ENCODE results near the gene CCNG2.

CCNG2 gene

DNA sequence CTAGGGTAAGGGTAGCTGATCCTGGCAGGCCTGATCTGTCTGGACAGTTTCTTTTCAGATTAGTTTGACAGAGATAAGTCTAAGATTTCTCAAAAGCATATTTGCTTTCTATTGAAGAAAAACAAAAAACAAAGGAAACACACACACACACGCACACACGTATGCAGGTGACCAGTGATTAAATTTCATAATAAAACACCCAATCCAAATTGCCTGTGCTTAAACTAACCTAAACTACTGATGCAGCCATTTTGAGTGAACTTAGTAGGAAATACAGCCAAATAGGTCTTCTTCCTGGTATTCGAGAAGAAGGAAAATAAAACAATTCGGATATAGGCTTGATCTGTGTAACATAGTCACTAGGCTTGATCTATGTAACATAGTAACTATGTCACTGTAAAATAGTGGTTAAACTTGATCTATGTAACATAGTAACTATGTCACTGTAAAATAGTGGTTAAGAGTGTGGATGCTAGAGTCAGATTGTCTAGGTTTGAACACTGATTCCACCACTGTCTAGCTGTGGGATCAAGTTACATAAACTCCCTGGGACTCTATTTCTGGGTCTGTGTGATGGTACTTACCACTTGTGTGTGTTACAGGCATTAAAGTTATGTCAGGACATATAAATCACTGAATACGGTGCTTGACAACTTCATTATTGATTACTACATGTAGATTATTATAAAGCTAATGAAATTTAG is 9.8 kb upstream of the CCNG2 start:
- DNase-seq = no peak

DNA sequence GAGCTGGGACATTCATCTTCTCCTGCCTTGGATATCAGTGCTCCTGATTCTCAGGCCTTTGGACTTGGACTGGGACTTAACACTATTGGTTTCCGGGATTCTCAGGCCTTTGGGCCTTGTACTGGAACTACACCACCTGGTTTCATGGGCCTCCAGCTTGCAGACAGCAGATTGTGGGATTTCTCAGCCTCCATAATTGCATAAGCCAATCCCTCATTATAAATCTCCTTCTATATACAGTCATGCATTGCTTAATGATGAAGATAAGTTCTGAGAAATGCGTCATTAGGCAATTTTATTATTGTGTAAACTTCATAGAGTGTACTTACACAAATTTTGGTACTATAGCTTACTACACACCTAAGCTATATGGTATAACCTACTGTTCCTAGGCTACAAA is 8.9 kb upstream of the CCNG2 start:
- DNase-seq = no peak

DNA sequence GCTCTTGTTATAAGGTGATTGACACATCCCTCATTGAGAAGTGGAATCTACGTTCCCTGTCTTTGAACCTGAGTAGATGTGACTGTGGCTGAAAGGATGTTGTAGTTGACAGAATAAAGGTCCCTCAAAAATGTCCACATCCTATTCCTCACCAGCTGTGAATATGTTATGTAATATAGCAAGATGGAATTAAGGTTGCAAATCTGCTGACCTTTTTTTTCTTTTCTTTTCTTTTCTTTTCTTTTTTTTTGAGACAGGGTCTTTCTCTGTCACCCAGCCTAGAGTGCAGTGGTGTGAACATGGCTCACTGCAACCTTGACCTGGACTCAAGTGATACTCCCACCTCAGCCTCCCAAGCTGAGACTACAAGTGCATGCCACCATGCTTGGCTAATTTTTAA is 7.2 kb upstream of the CCNG2 start:
- DNase-seq = no peak

DNA sequence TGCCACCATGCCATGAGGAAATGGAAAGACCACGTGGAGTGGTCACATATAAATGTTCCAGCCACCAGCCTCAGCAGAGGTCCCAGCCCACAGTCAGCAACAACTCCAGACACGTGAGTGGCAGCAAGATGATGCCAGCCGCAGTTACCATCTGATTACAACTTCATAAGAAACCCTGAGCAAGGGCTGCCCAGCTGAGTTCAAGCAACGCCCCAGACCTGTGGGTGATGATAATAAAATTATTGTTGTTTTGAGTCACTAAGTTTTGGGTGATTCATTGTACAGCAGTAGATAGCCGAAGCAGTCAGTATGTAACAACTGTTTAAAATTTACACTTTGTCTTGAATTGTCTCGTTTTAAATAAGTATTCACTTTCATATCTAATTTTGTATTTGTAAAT is 5.8 kb upstream of the CCNG2 start:
- DNase-seq = no peak

DNA sequence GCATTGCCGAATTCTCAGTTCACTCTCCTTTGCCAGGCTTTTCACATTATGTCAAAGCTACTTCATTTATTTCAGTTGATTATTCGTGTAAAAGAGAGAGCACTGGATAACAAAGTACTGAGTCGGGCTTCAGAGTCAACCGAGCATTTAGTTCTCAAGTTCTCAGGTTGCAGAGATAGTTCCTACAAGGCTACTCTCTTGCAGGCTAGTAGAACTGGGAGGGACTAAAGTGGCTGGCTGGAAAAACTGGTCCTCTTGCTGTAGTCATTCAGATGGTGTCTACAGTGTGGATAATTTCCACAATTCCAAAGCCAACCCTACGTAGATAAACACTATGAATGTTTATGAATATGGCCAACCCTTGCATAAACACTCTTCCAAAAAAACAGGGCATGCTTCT is 4.6 kb upstream of the CCNG2 start:
- DNase-seq = no peak

DNA sequence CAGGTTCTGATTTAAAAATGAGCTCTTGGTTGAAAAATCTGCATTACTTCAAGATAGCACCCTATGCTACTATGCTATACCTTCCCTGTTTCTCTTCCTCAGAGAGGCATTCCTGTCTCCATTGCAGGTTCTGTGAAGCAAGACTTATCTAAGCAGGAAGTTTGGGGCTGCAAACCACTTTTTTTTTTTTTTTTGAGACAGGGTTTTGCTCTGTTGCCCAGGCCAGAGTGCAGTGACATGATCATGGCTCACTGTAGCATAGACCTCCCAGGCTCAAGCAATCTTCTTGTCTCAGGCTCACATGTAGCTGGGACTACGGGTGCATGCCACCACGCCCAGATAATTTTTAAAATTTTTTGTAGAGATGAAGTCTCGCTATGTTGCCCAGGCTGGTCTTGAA is 4.0 kb upstream of the CCNG2 start:
- no peak for DNase-seq

DNA sequence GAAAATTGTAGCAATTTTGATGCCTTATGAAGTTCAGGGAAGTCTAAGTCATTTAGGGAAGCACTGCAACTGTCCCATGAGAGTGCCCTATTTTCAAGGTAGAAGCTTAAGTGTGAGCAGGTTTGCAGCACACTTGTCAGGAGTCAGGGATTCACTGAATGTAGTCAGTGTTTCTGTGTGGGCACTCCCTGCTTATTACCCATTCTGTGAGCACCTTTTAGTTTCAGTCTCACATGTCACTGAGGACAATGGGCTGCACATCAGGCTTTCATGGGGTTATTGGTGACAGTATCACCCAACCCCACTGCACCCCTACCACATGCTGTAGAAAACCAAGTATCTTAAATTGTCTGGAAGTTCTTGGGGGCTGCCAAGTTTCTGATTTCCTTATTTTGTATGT is 2.9 kb upstream of the CCNG2 start:
- DNase-seq = no peak

DNA sequence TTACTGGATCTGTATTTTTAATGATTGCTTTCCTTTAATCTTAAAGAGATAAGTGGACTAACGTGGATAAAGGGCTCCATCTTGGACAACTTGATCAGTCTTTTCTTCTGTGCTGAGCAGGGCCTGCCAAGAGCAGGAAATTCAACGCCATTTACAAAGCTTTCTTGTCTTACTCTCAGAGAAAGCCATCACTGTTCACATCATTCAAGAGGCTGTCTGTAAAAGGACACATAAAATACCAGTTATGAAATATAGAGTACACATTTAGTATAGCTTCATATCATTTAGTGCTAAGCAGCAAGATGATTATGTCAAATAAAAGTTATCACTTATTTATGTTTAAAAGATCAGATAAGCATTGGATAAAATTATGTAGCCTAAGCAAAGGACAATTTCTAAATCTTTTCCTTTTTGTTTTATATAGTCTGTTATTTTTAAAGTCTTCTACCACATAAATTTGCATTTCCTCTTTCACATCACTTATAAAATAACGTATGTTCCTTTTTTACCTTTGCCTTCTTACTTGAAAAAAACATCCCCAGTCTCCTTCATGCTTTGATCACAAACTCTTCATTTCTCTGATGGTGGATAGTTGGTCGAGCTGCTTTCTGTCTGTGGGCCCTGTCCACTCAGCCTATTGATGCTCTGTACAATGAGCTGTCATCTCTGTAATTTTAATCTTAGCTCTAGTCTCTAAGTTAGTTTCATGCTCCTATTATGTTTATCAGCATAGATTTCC is 2.1 kb upstream of the CCNG2 start:
- no peak for DNase-seq

DNA sequence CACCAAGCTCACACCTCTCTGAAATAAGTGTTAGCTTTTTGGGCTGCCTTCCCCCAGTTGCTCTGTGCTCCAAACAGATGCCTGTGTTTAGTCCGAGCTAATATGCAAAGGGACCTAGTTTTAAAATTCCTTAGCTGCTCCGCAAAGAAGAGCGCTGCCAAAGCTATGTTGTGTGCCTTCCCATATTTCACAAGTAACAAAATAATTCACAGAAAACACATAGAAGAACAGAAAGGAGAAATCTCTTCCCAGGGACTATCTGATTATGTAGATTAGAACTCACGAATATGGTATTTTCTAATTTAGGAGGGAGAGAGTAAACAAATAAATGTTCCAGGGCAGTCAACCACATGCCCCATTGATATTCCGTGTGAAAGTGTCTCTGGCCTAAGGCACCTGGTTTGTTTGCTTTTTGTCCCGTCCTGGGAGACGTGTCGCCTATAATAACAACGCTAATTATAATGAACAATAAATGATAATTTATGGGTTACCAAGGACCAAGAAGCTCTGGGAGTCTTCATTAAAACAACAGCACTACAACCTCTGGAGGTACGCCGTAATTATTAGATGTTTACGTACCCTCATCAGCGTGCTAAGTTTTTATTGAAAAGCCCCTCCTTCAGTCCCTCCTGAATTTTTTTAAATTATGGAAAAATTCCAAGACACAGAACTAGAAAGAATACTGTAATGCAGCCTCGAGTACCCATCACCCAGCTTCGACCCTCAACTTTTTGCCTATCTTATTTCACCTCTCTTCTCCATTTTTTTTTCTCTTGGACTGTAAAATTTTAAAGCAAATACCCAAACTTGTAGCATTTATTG is 1.2 kb upstream of the CCNG2 start:
- no peak for DNase-seq

DNA sequence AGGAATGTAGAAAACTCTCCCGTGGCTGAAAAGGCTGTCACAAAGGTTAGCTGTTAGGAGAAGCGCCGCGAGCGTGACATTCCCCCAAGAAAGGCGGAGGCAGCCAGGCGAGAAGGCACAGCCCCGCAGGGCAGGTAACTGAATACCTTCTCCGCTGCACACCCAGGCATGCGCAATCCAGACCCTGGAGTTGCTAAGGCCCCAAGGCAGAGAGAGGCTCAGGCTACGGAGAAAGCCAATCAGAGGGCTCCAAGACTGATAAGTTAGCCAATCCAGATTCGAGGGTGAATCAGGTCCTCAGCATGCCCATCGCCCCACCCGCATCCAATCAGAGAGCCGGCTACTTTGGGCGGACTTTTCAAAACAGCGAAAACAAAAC is 485 bp upstream of the CCNG2 start:
- peak; percentile 96 for DNase-seq

DNA sequence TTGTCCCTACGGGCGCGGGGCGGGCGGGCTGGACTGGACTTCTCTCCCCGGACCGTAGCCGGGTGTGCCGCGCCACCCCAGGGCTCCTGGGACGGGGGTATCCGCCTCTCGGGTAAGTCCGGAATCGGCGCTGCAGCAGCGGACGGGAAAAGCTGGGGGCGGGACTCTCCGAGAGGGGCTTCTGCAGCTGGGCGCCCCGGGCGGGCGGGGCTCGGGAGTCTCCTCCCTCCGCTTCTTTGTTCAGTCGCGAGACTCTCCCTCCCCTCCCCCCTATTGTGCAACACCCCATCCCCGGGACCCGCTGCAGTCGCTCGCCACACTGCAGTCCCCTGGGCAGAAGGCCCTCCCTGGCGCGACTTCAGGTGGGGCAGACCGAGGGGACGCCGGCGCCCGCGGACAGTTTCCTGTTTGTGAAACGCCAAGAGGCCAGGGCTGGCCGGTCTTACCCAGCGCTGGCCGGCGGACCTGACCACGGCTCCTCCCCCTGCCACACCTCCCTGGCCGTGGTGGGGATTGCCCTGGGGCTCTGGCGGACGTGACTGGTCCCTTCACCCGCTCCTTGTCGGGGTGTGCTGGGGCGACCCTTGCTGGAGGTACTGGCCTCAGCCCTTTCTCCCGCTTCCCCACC is 966 bp downstream of the CCNG2 start:
- DNase-seq = no peak

DNA sequence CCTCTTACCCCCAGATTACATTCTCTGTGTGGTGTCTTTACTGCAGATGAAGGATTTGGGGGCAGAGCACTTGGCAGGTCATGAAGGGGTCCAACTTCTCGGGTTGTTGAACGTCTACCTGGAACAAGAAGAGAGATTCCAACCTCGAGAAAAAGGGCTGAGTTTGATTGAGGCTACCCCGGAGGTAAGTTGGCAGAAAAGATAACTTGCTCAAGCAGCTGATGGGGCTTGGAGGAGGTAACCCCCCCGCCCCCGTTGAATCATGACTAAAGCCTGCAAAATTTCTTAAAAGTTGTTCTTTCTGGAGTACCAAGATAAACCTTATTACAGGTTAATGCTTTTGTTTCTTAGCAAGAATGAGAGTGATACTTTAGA is 1.5 kb downstream of the CCNG2 start:
- DNase-seq = no peak

DNA sequence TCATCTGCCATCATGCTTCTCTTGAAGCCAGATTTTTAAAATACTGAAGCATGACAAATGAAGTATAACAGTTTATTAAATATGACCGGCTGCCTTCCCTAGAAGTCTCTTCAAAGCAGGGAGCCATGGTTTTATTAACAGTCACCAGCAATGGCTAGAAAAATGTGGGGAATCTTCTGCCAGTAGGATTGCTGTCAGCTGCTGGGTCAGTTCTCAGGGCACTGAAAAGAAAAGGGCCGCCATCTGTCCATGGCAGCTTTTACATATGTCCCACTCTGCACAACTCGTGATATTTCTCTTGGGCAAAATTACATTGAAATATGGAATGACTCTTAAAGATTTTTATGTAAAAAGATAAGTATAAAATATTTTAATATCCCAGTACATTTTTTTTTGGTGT is 2.8 kb downstream of the CCNG2 start:
- DNase-seq = no peak

DNA sequence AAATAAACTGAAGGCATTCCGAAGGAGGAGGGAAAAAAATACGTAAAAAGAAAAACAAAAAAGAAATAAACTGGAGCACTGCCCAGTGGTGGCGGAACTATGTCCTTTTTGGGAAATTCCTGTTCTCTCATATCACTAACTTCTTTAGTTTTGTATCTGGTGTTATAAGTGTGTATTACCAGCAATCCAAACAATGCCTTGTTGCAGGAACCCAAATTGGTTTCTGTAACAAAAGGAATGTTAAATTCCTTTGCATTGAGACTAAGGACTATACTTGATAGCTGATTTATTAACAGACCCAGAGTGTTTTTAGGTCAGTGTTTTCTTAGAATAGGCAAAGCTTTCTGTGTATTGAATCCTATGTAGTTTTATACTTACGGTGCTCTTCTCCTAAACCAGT is 6.6 kb downstream of the CCNG2 start:
- DNase-seq = no peak

DNA sequence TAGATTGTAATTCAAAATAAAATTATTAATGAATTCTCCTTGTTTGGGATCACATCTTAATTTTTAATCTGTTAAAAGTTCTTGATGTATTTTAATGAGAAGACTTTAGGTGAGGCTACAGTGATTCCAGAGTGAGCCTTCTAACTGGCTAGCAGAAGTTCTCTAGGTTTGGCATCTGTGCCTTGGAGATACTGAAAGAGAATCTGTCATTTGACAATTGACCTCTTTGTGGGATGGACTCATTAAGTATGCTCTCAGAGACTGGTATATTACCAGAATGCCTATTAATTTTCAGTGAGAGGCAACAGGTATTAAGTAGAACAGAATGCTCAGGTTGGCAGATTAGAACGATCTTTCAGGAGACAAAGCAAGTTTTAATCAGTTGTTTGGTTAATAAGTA is 10.2 kb downstream of the CCNG2 start:
- no peak for DNase-seq

DNA sequence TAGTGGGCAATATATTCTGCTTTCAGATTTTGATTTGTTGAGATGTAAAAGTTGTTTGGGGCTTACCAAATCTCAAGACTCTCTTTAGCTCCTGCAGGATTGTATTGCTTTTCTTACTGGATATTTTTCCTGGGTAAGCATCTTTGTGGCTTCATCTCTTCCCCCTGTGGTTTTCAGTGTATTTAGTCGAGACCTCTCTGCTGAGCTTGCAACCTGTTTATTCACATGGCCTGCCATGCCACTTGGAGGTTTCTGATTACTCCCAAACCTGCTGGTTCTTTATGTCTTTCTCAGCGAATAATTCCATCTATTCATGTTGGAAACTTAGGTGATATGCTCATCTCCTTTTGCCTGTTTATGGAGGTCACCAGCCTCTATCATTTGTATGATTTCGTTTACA is 10.9 kb downstream of the CCNG2 start:
- DNase-seq = no peak

DNA sequence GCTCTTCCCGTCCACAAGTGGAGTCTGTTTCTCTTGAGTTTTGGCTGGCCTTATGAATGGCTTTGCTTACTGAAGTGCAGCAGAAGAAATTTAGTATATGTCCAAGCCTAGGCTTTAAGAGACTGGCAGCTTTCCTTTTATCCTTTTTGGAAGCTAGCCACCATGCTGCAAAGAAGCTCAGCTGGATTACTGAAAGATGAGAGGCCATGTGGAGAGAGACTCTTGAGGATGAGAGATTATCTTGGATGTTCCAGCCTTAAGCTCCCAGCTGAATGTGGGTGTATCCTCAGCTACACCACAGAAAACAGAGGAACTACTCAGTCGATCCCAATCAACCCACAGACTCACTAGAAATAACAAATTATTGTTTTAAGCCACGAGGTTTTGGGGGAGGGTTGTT is 12.5 kb downstream of the CCNG2 start:
- DNase-seq = no peak

DNA sequence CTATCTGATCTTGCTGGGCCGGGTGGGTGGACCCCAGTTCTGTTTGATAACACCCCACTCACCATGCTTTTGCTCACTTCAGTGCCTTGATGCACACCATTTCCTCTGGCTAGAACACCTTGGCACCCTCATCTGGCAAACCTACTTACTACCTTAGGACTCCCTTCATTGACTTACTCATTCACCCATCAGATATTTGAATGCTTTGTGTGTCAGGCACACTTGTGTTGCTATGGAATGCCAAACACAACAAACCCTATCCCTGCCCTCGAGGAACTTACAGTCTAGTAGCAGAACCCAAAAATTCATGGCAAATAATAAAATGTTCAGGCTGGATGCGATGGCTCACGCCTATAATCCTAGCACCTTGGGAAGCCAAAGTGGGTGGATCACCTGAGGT is 13.9 kb downstream of the CCNG2 start:
- DNase-seq = no peak

DNA sequence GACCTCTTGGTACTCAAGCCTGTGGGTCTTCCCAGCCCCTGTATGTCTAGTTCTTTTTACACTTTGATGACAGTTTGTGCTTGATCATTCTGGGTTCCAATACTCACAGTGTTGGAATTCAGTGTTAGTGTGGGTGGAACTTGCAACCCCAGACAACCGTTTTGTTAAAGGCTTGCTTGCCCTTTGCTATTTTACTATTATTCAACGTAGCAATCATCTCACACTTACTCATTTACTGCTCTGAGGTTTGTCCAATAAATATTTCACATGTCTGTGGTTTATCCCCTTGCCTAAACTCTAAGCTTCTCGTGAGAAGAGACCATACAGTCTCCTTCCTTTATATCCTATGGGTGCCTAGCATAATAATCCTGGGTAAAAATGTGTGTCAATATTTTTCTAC is 15.3 kb downstream of the CCNG2 start:
- no peak for DNase-seq

DNA sequence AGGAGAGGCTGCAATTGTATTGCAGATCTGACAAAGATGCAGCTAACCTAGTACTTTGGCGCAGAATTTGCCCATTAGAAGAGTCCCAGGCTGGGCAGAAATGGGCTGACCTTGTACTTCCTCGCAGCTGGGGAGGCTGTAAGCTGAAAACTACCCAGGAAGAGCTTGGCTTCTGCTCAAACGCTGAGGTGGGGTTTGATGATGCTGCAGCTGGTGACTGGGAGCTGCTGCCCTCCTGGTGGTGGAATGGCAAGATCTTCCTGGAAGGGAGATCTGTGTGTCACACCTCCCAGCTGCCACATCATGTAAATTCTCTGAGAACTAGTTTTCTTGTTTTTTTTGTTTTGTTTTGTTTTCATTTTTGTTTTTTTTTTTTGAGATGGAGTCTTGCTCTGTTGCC is 17.4 kb downstream of the CCNG2 start:
- DNase-seq = no peak

DNA sequence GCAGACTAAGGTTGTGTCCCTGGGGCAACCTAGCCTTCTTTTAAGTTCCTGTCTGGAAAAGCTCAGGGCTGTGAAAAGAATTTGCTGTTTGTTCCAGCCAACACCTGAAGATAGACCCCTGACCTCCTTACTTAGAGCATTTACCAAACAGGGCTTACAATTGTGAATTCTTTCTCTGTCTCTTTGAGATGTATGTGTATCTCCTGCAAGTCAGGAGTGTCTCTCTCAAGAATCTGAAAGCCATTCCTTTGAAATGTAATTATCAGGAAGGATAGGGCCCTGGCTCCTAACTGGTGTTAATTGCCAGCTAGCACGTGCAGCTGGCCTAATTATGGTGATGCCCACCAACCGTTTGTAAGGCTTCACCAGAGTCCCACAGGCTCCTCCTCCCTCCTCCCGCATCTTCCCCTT is 18.2 kb downstream of the CCNG2 start:
- no peak for DNase-seq

DNA sequence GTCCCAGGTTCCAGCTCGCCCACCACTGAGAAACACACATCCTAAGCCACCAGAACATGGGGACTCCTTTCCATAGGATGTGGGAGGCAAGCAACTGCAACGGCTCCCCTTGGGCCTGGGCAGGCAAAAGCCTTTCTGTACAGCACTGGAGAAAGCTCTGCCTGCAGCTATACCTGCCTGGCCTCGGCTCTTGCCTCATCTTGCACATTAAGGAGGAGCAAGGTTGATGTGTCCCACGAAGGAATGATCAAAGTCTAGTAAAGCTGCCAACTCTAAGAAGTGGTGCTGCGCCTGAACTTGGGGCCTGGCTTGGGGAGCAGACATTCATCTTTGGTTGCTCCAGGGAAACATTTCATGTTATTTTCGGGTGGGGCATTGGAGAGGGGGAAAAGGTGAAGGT is 19.6 kb downstream of the CCNG2 start:
- no peak for DNase-seq

DNA sequence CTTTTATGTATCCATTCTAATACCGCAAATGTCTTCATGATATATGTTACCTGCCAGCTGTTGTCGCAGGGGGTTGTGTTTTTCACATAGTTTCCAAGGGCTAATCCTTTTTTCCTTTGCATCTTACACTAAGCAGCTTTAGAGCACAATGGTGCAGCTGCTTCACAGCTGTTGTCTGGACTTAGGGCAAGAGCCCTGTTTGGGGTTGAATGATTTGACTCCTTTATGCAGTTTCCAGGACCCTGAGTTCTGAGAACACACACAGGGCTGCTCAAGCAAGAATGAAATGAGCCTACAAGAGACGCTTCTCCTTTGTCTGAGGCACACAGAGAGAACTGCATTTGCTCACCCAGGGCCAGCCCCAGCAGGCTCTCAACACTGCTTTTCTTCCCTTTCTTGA is 20.2 kb downstream of the CCNG2 start:
- no peak for DNase-seq

DNA sequence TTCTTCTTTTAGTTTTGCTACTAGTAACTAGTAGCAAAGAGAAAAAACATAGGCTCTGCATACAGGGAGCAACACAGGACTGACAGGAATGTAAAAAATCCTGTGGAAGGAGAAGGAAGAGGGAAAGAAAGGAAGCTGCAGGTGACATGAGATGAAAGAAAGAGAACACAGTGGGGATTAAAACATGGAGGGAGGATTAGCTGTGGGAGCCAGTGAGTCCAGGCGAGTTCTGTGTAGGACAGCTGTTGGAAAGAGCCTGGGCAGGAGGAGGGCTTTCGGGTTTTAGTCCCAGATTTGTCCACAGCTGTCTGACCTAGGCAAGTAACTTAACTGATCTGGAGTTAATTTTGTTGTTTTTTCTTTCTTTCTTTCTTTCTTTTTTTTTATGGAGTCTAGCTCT is 21.6 kb downstream of the CCNG2 start:
- DNase-seq = no peak
